NCI-H187 treated with DMSO at 0.1 percent for 48 hours (cell line): ENCODE data around the gene PCDHGA4.
"Not testable (repeated sequence)": the region's sequence is repeated elsewhere in the genome, so short reads cannot be mapped to it uniquely, and the experiment has no call there.

Experiments
- DNase-seq: peaks from one replicate; lab custom pipeline; 2025; lab: John Stamatoyannopoulos, UW

The PCDHGA4 gene

DNA sequence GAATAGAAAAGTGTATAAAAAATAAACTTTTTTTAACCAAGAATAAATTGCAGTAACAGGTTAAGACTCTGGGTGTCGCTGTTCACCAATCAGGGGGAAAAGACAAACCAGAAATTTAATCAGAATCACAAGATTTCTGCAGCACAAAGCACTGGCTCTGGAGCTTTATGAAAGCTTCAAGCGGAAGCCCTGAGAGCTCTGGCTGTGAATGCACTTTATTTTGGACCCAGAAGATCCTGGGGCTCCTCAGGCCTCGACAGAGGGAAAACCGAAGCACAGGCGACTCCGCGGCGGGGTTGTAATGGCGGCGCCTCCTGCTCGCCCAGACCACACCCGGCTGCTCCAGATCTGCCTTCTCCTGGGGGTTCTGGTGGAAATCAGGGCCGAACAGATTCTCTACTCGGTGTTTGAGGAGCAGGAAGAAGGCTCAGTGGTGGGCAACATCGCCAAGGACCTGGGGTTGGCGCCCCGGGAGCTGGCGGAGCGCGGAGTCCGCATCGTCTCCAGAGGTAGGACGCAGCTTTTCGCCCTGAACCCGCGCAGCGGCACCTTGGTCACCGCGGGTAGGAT, at the start of gene PCDHGA4:
TSS of gene PCDHGA4 (plus strand) at position 122 of the 570 bp plus-strand sequence. CDS start at position 209, 87 bp downstream.
- no peak for DNase-seq

DNA sequence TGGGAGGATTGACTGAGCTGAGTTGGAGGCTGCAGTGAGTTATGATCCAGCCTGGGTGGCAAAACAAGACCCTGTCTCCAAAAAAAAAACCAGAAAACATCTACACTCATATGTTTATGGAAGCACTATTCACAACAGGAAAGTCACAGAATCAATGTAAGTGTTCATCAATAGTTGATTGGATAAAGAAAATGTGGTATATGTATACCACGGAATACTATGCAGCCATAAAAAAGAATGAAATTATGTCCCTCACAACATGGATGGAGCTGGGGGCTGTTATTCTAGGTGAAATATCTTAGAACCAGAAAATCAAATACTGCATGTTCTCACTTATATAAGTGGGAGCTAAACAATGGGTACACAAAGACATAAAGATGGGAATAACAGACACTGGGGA, 48.2 kb upstream of the PCDHGA4 start:
- no peak for DNase-seq

DNA sequence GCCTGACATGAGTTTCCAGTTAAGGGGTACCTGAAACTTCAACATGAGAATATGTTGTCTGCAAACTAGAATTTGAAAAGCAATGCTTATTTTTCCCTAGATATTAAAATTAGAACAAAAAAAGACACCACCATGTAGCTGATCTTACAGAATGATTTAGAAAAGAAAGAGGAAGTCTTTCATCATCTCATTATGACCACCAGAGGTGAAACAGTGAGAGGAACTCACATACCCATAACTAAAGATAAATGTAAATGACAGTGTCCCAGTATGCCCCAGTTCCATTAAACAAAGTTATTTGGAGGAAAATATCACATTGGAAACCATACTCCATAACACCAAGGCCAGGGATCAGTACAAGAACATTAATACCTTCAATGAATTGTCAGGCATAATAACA, 41.1 kb upstream of the PCDHGA4 start:
- DNase-seq: no peak

DNA sequence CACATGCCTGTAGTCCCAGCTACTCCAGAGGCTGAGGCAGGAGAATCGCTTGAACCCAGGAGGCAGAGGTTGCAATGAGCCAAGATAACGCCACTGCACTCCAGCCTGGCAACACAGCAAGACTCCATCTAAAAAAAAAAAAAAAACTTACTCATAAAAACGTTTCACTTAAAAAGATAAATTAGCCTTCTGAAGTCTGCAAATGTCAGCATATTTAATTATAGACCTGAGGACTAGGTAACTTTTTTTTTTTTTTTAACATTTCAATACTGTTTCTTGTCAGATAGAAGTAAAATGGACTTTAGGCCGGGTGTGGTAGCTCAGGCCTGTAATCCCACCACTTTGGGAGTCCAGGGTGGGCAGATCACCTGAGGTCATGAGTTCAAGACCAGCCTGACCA, 37.9 kb upstream of the PCDHGA4 start:
- not testable (repeated sequence) for DNase-seq

DNA sequence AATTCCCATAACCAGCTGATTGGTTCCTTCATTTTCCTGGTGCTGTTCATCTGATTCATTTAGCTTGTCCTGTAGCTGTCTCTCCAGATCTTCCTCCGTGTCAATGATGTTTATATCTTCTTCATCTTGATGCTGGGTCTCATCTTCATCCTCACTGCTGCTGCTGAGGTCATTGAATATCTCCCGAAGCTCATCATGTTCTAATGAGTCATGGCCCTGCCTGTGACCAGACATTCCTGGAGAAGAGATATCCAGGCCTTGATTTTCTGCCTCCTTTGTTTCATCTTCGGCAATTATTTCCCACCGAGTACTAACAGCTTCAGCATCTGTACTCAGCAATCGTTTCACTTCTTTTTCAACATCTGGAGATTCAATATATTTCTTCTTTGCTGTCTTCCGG, 35.6 kb upstream of the PCDHGA4 start:
- DNase-seq: no peak

DNA sequence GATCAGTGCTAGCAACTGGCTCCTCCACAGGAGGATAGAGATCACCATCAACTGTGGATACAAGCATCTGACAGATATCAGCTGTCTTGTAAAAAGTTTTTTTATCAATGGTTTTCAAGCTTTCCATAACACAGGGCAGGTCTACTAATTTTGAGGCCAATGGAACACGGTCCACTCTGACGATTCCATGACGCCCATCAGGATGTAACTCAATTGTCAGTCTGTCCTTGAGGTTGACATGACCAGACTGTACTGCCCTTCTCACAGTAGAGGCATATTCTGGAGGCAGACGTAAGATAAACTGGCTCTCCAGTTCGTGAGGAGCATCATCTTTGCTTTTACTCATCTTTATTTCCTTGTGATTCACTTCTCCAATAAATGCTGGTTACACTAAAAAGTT, 35.1 kb upstream of the PCDHGA4 start:
- DNase-seq: no peak

DNA sequence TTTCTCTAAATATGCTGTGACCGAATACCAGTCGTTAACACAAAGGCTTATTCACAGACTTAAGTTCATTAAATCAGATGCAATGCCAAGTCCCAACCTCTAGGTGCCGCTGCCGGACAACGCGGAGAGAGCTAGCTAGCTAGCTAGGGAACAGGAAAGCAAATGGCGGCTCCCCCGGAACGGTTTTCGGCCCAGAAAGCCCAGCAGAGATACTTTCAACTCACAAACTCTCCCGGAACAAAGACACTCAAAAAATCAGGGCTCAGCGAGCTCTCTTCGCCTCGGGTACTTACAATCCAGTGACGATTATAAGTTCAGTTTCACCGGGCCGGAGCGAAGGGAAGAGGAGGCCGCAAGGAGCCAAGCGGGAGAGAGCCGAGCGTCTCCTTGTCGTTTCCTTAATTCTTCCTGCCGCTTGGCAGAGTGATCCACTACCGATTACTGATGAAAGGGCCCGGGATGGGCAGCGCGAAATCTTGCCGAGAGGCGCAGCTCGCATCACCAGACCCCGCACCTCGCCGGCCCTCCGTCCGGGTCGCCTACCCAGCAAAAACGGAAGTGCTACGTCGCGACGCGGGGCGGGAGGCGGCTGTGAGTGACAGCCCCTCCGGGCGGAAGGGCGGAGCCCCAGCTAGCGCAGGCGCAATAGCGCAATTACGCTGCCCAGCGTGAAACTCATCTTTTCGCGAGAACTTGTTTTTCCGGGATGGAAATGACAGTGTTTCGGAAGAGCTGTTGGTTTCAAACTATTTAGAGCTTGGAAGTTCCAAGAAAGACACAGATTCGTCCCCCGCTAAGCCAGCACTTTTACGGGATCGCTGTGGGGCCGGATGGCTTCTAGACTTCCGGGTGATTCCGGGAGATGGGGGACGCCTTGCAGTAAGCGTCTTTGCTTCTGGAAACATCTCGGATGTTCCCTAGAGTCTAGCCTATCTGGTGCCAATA, 34.3 kb upstream of the PCDHGA4 start, which contains the start of gene TAF7:
TSS of gene TAF7 (minus strand) at position 560 of the 945 bp plus-strand sequence. CDS start 740 bp downstream, outside the sequence.
- DNase-seq: peak; percentile 55

DNA sequence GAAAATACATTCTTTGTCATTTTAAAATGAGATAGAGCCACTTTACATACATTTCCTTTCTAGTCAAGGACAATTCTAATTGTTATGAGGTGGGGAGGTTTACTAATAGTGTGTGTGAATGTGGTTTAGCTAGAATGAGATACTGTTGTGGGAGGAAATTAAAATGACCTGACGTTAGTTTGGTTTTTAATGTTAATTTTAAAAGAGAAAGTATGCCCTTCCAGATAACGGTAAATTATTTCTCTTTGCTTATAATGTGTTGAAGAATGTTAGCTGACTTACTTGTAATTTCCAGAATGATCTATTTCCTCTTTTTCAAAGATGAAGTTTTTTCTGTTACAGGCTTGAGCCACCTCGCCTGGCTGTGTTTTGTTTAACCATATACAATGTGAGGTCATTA, 32.6 kb upstream of the PCDHGA4 start:
- no peak for DNase-seq

DNA sequence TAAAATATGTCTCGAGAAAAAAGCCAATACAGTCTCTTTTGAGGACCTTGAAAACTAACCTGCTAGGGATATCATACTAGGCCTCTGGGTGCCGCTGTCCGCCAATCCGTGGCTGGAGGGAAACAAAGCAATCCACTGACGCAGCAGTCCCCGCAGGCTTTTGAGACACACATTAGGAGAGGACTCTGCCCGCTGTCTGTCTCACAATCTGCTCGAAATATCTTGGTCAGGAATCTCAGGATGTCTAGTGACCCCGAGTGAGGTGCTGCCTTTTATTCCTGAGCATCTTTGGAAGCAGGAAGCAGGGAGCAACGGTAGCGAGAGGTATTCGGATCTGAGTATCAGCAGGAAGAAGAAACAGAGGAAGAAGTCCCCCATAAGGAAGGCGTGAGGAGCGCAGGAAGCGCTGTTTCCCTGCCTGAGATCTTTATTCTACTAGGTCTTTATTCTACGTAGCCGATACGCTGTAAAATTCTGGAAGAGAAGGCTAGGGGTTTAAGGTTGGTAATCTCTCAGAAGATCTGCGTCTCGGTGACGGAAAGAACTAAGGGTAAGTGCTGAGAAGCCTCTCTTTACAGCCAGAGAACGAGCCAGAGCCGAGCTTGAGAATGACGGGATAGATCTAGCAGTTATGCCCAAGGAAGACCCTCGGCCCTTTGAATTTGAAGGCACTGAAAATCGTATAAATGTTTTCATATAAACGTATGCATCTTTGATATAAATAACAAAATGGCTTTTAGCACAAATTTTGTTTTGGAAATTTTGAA, 28.6 kb upstream of the PCDHGA4 start:
- peak; percentile 36 for DNase-seq

DNA sequence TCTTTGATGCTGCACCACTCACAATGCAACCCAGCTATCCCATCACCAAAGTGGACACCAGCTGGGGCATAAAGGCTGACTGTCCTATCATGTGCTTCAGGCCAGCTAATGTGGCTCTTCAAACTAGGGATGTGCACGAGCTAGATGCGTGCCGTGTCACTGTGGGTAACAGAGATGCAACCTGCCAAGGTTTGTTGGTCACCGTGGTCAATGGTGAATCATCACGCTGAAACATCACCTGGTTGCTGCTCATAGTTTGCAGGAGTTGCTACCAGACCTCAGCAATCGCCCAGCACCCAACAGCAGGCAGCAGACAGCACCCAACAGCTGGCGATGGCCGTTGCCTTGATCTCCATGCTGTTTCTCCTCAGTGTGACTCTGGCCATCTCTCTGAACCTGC, 26.6 kb upstream of the PCDHGA4 start:
- no peak for DNase-seq

DNA sequence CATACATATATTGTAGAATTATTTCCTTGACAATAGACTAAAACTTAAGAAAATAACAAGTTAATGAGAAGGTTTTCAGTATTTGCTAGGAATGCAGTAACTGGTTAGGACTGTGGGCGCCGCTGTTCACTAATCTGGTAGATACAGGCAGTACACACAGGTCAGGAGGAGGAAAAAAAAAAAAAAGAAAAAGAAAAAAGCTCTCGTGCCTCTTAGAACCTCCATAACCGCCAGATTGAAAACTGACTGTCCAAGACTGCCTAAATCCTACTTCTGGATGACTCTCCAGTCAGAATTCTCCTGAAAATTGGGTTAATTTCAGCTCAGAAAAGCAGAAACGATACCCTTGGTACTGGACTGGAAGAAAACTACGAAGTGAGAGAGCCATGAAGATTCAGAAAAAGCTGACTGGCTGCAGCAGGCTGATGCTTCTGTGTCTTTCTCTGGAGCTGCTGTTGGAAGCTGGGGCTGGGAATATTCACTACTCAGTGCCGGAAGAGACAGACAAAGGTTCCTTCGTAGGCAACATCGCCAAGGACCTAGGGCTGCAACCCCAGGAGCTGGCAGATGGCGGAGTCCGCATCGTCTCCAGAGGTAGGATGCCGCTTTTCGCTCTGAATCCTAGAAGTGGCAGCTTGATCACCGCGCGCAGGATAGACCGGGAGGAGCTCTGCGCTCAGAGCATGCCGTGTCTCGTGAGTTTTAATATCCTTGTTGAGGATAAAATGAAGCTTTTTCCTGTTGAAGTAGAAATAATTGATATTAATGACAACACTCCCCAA, 24.3 kb upstream of the PCDHGA4 start, which contains the start of gene PCDHGA1:
TSS of gene PCDHGA1 (plus strand) at position 216 of the 782 bp plus-strand sequence.
- no peak for DNase-seq

DNA sequence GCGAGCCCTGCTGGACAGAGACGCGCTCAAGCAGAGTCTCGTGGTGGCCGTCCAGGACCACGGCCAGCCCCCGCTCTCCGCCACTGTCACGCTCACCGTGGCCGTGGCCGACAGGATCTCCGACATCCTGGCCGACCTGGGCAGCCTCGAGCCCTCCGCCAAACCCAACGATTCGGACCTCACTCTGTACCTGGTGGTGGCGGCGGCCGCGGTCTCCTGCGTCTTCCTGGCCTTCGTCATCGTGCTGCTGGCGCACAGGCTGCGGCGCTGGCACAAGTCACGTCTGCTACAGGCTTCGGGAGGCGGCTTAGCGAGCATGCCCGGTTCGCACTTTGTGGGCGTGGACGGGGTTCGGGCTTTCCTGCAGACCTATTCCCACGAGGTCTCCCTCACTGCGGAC, 22.2 kb upstream of the PCDHGA4 start:
- not testable (repeated sequence) for DNase-seq

DNA sequence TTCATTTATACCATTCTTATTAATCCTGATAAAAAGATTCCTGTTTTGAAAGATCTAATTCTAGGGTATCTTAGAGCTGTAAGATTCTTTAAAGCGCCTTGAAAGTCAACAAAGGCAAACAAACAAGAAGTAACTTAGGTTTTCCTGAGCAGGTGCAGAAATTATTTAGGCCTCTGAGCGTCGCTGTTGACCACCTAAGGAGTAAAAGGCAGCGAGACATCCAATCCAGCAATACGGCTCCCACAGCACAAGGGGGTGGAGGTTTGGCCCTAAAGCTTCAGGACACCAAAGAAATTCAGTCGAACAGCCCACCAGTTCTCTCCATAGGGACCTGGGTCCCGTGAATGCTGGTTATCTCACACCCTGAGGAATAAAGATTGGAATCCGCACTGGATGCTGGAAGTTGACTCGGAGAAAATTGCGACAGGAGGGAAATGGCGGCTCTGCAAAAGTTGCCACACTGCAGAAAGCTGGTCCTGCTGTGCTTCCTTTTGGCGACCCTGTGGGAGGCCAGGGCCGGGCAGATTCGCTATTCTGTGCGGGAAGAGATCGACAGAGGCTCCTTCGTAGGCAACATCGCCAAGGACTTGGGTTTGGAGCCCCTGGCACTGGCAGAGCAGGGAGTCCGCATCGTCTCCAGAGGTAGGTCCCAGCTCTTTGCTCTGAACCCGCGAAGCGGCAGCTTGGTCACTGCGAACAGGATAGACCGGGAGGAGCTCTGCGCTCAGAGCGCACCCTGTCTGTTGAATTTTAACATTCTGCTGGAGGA, 16.1 kb upstream of the PCDHGA4 start, which contains the start of gene PCDHGA2:
TSS of gene PCDHGA2 (plus strand) at position 223 of the 769 bp plus-strand sequence.
- DNase-seq: no peak

DNA sequence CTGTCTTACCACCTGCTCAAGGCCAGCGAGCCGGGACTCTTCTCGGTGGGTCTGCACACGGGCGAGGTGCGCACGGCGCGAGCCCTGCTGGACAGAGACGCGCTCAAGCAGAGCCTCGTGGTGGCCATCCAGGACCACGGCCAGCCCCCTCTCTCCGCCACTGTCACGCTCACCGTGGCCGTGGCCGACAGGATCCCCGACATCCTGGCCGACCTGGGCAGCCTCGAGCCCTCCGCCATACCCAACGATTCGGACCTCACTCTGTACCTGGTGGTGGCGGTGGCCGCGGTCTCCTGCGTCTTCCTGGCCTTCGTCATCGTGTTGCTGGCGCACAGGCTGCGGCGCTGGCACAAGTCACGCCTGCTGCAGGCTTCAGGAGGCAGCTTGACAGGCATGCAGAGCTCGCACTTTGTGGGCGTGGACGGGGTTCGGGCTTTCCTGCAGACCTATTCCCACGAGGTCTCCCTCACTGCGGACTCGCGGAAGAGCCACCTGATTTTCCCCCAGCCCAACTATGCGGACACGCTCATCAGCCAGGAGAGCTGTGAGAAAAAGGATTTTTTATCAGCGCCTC, 14.0 kb upstream of the PCDHGA4 start:
- DNase-seq: not testable (repeated sequence)

DNA sequence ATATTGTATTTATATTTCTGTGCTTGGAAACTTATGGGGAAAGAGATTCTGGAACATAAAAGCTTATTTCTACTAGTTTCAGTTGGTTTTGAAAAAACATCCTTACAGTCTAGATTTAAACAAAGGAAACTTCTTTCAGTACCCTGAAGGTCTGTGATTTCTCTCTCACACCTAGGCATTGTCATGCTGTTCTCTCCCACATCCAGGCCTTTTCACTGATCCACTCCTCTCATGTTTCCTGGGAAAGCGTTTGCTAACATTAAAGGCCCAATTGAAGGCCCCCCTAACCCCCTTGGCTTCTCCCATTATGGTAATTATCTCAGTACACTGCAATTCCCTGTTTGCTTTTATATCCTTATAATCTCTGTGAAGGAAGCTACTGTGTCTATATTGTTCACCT, 12.0 kb upstream of the PCDHGA4 start:
- no peak for DNase-seq

DNA sequence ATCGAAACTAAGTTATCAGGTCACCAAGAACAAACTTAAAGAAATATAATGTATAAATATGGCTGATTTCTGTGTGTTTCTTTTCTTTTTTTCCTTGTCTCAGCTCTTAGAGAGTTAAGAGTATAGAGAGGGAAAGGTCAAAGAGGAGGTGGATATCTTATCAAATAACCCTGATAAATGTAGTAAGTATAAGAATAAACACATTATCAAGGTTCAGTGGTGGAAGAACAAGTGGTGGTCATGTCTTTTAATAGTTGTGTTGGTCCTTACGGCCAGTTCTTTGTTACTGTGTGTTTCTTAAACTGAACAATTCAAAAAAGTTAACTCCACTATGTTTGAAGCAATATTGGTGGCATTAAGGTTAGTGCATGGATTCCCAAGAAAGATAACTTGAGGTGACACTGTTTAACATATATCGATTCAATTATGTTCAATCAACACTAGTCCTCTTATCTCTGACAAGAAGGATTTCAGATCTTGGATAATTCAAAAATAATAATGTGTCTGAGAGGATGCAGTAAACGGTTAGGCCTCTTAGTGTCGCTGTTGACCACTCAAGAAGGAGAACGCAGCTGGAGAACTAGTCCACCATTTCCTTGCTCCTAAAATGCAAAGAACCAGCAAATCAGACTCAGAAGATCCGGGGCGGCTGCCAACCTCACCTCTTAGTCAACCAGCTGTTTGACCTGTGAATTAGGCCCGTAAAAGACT, 11.4 kb upstream of the PCDHGA4 start, which contains the start of gene PCDHGA3:
TSS of gene PCDHGA3 (plus strand) at position 588 of the 711 bp plus-strand sequence. CDS start 205 bp downstream, outside the sequence.
- no peak for DNase-seq

DNA sequence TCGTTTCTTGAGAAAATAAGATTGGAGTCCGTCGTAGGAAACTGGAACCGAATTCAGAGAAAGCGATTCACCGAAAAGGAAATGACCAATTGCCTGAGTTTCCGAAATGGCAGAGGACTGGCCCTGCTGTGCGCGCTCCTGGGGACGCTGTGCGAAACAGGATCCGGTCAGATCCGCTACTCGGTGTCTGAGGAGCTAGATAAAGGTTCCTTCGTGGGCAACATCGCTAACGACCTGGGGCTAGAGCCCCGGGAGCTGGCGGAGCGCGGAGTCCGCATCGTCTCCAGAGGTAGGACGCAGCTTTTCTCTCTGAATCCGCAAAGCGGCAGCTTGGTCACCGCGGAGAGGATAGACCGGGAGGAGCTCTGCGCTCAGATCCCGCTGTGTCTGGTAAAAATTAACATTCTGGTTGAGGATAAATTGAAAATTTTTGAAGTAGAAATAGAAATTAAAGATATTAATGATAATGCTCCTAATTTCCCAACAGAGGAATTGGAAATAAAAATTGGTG, 10.8 kb upstream of the PCDHGA4 start:
- no peak for DNase-seq

DNA sequence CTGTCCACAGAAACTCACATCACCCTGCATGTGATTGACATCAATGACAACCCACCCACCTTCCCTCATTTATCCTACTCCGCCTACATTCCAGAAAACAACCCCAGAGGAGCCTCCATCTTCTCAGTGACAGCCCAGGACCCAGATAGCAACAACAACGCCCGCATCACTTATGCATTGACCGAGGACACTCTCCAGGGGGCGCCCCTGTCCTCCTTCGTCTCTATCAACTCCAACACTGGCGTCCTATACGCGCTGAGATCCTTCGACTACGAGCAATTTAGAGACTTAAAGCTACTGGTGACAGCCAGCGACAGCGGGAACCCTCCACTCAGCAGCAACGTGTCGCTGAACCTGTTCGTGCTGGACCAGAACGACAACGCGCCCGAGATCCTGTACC, 9.5 kb upstream of the PCDHGA4 start:
- no peak for DNase-seq

DNA sequence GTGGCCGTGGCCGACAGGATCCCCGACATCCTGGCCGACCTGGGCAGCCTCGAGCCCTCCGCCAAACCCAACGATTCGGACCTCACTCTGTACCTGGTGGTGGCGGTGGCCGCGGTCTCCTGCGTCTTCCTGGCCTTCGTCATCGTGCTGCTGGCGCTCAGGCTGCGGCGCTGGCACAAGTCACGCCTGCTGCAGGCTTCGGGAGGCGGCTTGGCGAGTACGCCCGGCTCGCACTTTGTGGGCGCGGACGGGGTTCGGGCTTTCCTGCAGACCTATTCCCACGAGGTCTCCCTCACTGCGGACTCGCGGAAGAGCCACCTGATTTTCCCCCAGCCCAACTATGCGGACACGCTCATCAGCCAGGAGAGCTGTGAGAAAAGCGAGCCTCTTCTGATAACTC, 8.8 kb upstream of the PCDHGA4 start:
- not testable (repeated sequence) for DNase-seq
